Endothelial cell of umbilical vein (primary cell): ENCODE results near the gene DGCR2. TPM values are rescaled to one million over a fixed set of nuclear protein-coding genes. Genes with fewer than 3 reads are reported as not detected.

Experiments
- BruUV-seq: library from RNA; stranded (reverse); fragments of 400-500 nt; replicated peaks from 2 replicates; lab custom pipeline; 2021; lab: Mats Ljungman, UMichigan
- CTCF ChIA-PET: fragments of 300-600, 350-600 bp; sonication (Branson Sonifier 250); formaldehyde crosslinking; loops from one replicate; lab custom pipeline; 2021; ENCODE audit warnings: antibody characterized with exemption, inconsistent platforms; lab: Charles Lee
- POLR2A ChIA-PET: fragments of 300-600, 350-600 bp; sonication (Branson Sonifier 250); formaldehyde crosslinking; loops from one replicate; lab custom pipeline; 2021; ENCODE audit warnings: antibody characterized with exemption, inconsistent platforms; lab: Charles Lee
- DNase-seq: peaks from one replicate; pipeline ENCODE4 v3.0.0-alpha.2; 2011; ENCODE audit warnings: low read depth, low spot score
- FAIRE-seq: peaks from 2 replicates; lab custom pipeline; 2011; peaks lifted over from hg19 to GRCh38; lab: Jason Lieb, UNC
- H2AFZ ChIP-seq: 2 replicates; pipeline ENCODE4 v1.6.0; 2012; ENCODE audit warnings: low read depth, low read length, control low read depth, inconsistent platforms
- H3K27ac ChIP-seq: 2 replicates; pipeline ENCODE4 v1.5.1; 2011; ENCODE audit warnings: low read depth, mild to moderate bottlenecking, control low read depth, low read length, moderate library complexity; ENCODE audit not compliant: insufficient read depth
- H3K27me3 ChIP-seq, 2 experiments: 2 replicates each; pipeline versions ENCODE4 v1.6.0 to v1.6.1; 2011; ENCODE audit warnings: low read length in 2 of 2, mixed read lengths in 1 of 2; ENCODE audit not compliant: control insufficient read depth in 2 of 2, insufficient read depth in 2 of 2
- H3K36me3 ChIP-seq, 2 experiments: 2 replicates in 1 of 2; 3 replicates in 1 of 2; pipeline ENCODE4 v1.5.1; 2011; ENCODE audit warnings: low read length in 2 of 2, mild to moderate bottlenecking in 1 of 2, moderate library complexity in 1 of 2; ENCODE audit not compliant: control insufficient read depth in 2 of 2, insufficient read depth in 2 of 2; ENCODE audit errors: extremely low read depth in 1 of 2
- H3K4me1 ChIP-seq: 3 replicates; pipeline ENCODE4 v1.5.1; 2011; ENCODE audit warnings: mild to moderate bottlenecking, low read length; ENCODE audit not compliant: control insufficient read depth, insufficient read depth; ENCODE audit errors: extremely low read depth
- H3K4me2 ChIP-seq: 2 replicates; pipeline ENCODE4 v1.6.1; 2011; ENCODE audit warnings: low read length, control low read depth, mixed read lengths; ENCODE audit not compliant: insufficient read depth
- H3K4me3 ChIP-seq, 3 experiments: fragments of 200-600 bp in 1 of 3; sonication (generic), shearing (Covaris generic) in 1 of 3; replicated peaks in 1 of 3; 2 replicates each; pipeline ENCODE4 v1.5.1; 2011 to 2016; ENCODE audit warnings: control low read depth in 3 of 3, low read length in 3 of 3, mild to moderate bottlenecking in 2 of 3, inconsistent platforms in 1 of 3, low read depth in 1 of 3, moderate library complexity in 1 of 3; ENCODE audit not compliant: insufficient read depth in 1 of 3
- H3K79me2 ChIP-seq: 2 replicates; pipeline ENCODE4 v1.6.0; 2012; ENCODE audit warnings: low read length, inconsistent platforms; ENCODE audit not compliant: control insufficient read depth, insufficient read depth
- H3K9ac ChIP-seq: replicated peaks from 2 replicates; pipeline ENCODE3; 2011; ENCODE audit warnings: low read length, control low read depth; ENCODE audit not compliant: insufficient read depth; ENCODE audit errors: extremely low read depth
- H3K9me1 ChIP-seq: replicated peaks from 3 replicates; pipeline ENCODE4 v1.6.0; 2011; ENCODE audit warnings: mild to moderate bottlenecking, low read length; ENCODE audit not compliant: control insufficient read depth, insufficient read depth; ENCODE audit errors: extremely low read depth
- H3K9me3 ChIP-seq: replicated peaks from 2 replicates; pipeline ENCODE4 v1.5.1; 2012; ENCODE audit warnings: low read length, inconsistent platforms; ENCODE audit not compliant: control insufficient read depth, insufficient read depth
- H4K20me1 ChIP-seq: replicated peaks from 2 replicates; pipeline ENCODE3; 2011; ENCODE audit warnings: mild to moderate bottlenecking, low read length; ENCODE audit not compliant: control insufficient read depth, insufficient read depth; ENCODE audit errors: extremely low read depth
- CTCF ChIP-seq, 2 donors: IDR thresholded peaks; 1 replicate in 1 of 2; 2 replicates in 1 of 2; pipeline ENCODE4 v1.5.1; 2011; ENCODE audit warnings: low read length in 2 of 2, mild to moderate bottlenecking in 2 of 2, moderate library complexity in 2 of 2, control low read depth in 1 of 2, inconsistent platforms in 1 of 2, low read depth in 1 of 2; ENCODE audit not compliant: insufficient read depth in 1 of 2; ENCODE audit errors: extremely low read depth in 1 of 2
- EZH2 ChIP-seq: IDR thresholded peaks from 2 replicates; pipeline ENCODE4 v1.6.1; 2012; ENCODE audit warnings: borderline replicate concordance, low read depth, mild to moderate bottlenecking, moderate library complexity, low read length, inconsistent platforms; ENCODE audit not compliant: severe bottlenecking
- FOS ChIP-seq: IDR thresholded peaks from 2 replicates; pipeline ENCODE4 v1.6.1; 2011; ENCODE audit warnings: mild to moderate bottlenecking, low read length, moderate library complexity, borderline replicate concordance; ENCODE audit not compliant: insufficient read depth
- GATA2 ChIP-seq: IDR thresholded peaks from 2 replicates; pipeline ENCODE4 v1.7.0; 2011; ENCODE audit warnings: low read depth, mild to moderate bottlenecking, moderate library complexity, mixed read lengths, low read length; ENCODE audit not compliant: insufficient read length, insufficient read depth
- JUN ChIP-seq: IDR thresholded peaks from 2 replicates; pipeline ENCODE4 v1.6.1; 2011; ENCODE audit warnings: borderline replicate concordance, low read depth; ENCODE audit not compliant: insufficient read length, insufficient read depth
- MYC ChIP-seq: IDR thresholded peaks from one replicate; pipeline ENCODE4 v1.6.1; 2011; ENCODE audit warnings: mild to moderate bottlenecking, low read depth, low read length
- POLR2AphosphoS5 ChIP-seq: IDR thresholded peaks from 2 replicates; pipeline ENCODE4 v1.6.1; 2012; ENCODE audit warnings: low read depth, mild to moderate bottlenecking, control low read depth, low read length, moderate library complexity; ENCODE audit not compliant: insufficient read depth
- dilution Hi-C: fragments of 300-500 bp; cut with MboI; formaldehyde crosslinking; loops from one replicate; pipeline ENCODE4 v1.15.0; 2019; ENCODE audit warnings: low sequenced_read_pairs; ENCODE audit not compliant: extremely low pct_ligation_motif_present
- intact Hi-C: fragments of 100-400 bp; cut with micrococcal nuclease; formaldehyde crosslinking; loops from one replicate; pipeline ENCODE4 v1.10.0; 2022
- polyA plus RNA-seq, 4 experiments: library from polyadenylated mRNA; depleted of rRNA in 3 of 4; stranded (reverse) in 3 of 4; unstranded in 1 of 4; fragments of >200 nt; gene quantifications; 2 replicates each; pipeline versions ENCODE4 v1.2.1 to v1.2.3, GENCODE V29; 2011 to 2012; ENCODE audit warnings: missing spikeins in 1 of 4
- total RNA-seq: library from RNA; stranded (reverse); gene quantifications from 2 replicates; pipeline ENCODE4 v1.2.3, GENCODE V29; 2021

The DGCR2 gene
- total and polyA plus RNA-seq, 2 donors (not counting 3 experiments of a cell fraction or from before 2014, with no cell fraction given) = 44.8 to 51.2 TPM

- Histone ChIP-seq H3K4me2 (no peak overlapping the region), H2AFZ (no peak overlapping the region), H3K27me3 (no peaks in the 10 kb centered on the region), H3K4me1 (no peaks in the 10 kb centered on the region), H3K27ac (no peak overlapping the region), H3K79me2 (peaks cover 59% of the 10 kb centered on the region), H3K9ac (no peak overlapping the region), H4K20me1 (peaks cover 3% of the 10 kb centered on the region), H3K36me3 (no peaks in the 10 kb centered on the region), H3K9me3 (no peaks in the 10 kb centered on the region), H3K4me3 (no peak overlapping the region), H3K9me1 (no peaks in the 10 kb centered on the region)
- intact Hi-C loops (no loop called here), dilution Hi-C loops (no loop called here)
- TF ChIP-seq MYC (no peak), FOS (no peak), JUN (no peak), POLR2AphosphoS5 (no peak), CTCF (IDR thresholded peaks at IDR 0.05; ENCODE audit: extremely low read depth in 1 of 2, insufficient read depth in 1 of 2, low read depth in 1 of 2, low read length in 2 of 2) (no peak), GATA2 (no peak), EZH2 (no peak)
- FAIRE-seq (no peak), DNase-seq (no peak)
- ChIA-PET CTCF (interaction anchor here (1.2 kb wide), 1 partner anchor 9 kb away, joined by 3 read pairs; no protein-coding TSS in a partner anchor), POLR2A (no interaction called here)
- no TSS peak for BruUV-seq
Observed at GRCh38 chr22:19108807-19109197, 13.4 kb downstream of the DGCR2 start.
